ENCODE measurements around the gene FAM117B.

FAM117B gene

DNA sequence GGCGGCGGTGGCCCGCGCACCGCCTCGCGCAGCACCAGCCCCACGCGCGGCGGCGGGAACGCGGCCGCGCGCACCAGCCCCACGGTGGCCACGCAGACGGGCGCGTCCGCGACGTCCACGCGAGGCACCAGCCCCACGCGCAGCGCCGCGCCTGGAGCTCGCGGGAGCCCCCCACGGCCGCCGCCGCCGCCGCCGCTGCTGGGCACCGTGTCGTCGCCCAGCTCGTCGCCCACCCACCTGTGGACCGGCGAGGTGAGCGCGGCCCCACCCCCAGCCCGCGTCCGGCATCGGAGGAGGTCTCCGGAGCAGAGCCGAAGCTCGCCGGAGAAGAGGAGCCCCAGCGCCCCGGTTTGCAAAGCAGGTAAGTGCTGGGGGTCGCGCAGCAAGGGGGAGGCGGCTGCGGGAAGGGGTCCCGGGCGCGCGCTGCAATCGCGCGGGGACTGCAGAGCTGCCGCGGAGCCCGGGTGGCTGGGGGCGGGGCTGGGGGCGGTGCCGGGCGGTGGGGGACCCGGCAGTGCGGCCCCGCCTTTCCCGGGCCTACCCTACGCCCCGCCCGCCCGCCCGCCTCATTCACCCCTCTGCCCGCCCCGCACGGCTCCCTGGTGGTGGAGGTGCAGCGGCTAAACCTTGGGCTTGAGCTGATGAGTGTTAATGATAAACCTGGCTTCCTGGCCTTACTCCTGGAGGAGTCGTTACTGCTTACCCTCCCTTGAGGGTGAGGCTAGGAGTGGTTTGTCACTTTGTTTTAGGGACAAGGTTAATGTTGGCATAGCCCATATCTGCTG, 851 bp downstream of the FAM117B start:
- TF ChIP-seq CTCF (IDR thresholded peaks at IDR 0.05; ENCODE audit: low read depth, low read length, missing control alignments): no peak

DNA sequence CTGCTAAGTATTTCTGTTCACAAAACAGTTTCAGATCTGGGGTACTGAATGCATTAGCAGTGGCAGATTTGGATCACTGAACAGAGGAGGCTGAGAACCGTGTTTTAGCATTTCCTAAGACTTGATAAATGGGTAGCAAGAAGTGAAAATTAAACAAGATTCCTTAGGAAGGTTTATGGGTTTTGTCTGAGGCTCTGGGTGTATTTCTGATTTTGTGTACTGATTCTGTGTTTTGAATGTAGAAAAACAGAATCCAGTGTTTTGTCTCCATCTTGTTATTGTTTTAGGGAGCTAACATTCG, 1.4 kb downstream of the FAM117B start:
- no peak for DNase-seq (ENCODE audit: low read depth)
- in situ Hi-C loops (cut with HindIII; ENCODE audit: low sequenced_read_pairs): no loop called here
- peak overlapping the region; percentile 96 for H3K4me3 ChIP-seq (ENCODE audit: low read depth, low read length)
- no peak for TF ChIP-seq CTCF (IDR thresholded peaks at IDR 0.05; ENCODE audit: low read depth, low read length, missing control alignments)

More for the DNA sequence above, 851 bp downstream of the FAM117B start:
- no peak for DNase-seq (ENCODE audit: low read depth)
- in situ Hi-C loops (cut with HindIII; ENCODE audit: low sequenced_read_pairs): no loop called here
- peak overlapping the region; percentile 96 for H3K4me3 ChIP-seq (ENCODE audit: low read depth, low read length)

- no peak for TF ChIP-seq CTCF (IDR thresholded peaks at IDR 0.05; ENCODE audit: low read depth, low read length, missing control alignments)
- in situ Hi-C loops (cut with HindIII; ENCODE audit: low sequenced_read_pairs): no loop called here
- DNase-seq (ENCODE audit: low read depth): no peak
- no peak overlapping the region for H3K4me3 ChIP-seq (ENCODE audit: low read depth, low read length)
Measured at GRCh38 chr2:202638721-202639120, 4.0 kb downstream of the FAM117B start.

- TF ChIP-seq CTCF (IDR thresholded peaks at IDR 0.05; ENCODE audit: low read depth, low read length, missing control alignments): no peak
- H3K4me3 ChIP-seq (ENCODE audit: low read depth, low read length): no peak overlapping the region
- DNase-seq (ENCODE audit: low read depth): no peak
- in situ Hi-C loops (cut with HindIII; ENCODE audit: low sequenced_read_pairs): no loop called here
Measured at GRCh38 chr2:202639231-202639630, 4.5 kb downstream of the FAM117B start.

DNA sequence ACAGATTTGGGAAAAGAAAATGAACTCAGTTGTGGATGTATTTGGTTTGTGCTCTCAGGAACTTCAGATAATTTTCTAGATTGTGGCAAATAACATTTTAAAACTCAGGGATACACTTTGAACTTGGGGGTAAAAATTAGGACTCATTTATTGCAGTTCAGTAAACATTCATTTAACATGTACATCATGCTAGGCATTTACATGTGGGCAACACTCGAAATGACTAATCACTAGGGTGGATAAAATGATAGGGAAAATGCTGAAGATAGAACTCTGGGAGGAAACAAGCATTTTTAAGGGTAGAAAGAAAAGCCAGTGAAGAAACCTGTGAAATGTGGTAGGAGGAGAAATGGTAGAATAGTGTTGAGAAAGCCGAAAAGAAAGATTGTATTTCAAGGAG, 7.8 kb downstream of the FAM117B start:
- no peak for TF ChIP-seq CTCF (IDR thresholded peaks at IDR 0.05; ENCODE audit: low read depth, low read length, missing control alignments)
- in situ Hi-C loops (cut with HindIII; ENCODE audit: low sequenced_read_pairs): no loop called here
- H3K4me3 ChIP-seq (ENCODE audit: low read depth, low read length): no peak overlapping the region
- no peak for DNase-seq (ENCODE audit: low read depth)

- in situ Hi-C loops (cut with HindIII; ENCODE audit: low sequenced_read_pairs): no loop called here
- DNase-seq (ENCODE audit: low read depth): no peak
- H3K4me3 ChIP-seq (ENCODE audit: low read depth, low read length): no peak overlapping the region
- no peak for TF ChIP-seq CTCF (IDR thresholded peaks at IDR 0.05; ENCODE audit: low read depth, low read length, missing control alignments)
Measured at GRCh38 chr2:202643012-202643858, 8.5 kb downstream of the FAM117B start.
